DLD1 (cell line): Measurements from ENCODE around the gene FNIP2.

Source experiments
- in situ Hi-C: cut with HindIII; loops from 2 replicates; pipeline ENCODE4 v1.10.0; 2017; ENCODE audit warnings: low sequenced_read_pairs

Gene FNIP2

DNA sequence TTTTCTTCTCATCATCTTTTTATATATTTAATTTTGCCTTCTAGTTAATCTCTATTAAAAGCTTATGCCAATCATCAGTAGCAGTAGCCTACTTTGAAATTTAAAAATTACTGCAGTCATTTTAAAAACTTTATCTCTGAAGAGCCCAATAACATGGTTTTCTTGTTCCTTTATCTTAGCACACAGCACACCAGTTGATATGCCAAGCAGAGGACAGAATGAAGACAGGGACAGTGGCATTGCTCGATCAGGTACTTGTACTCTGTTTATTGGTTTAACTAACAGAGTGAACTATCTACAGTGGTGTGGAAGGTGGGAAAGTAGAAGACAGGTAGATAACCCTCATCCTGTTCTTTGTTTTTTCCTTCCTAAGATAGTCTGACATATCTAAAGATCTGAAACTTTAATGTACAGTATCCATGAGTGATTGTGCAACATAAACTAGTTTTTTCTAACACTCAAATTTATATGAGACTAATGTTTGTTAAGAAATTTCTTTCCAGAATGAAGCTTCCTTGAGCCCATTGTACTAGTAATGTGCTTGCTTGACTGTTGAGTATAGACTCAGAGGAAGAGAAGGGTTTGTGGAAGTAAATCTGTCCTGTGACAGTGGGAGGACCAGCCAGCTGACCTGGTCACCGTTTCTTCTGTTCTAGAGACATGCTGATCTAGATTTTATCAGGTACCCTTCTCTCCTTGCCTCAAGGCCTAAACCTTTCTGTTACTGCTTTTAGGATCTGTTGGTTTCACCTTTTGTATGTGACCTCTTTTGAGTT is 66.6 kb downstream of the FNIP2 start:
- in situ Hi-C loops = loop anchor here (25.0 kb wide), 1 partner anchor 352 kb away; no protein-coding TSS in a partner anchor

DNA sequence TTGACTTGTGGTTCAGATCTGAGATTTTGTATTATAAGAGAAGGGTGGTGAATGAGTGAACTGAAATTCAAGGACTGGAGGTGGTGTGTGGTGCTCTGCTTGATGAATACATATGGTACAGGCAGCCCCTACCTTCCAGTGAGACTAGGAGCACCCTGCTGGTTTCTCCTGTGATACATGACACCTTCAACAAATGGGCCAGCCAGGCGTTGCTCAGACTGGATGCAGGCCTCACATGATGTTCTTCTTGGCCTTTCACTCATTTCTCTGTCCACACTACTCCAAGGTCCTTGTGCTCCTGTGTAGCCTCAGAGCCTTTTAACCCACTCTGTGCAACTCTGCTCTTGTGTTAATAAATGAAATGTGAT is 67.2 kb downstream of the FNIP2 start:
- in situ Hi-C loops = loop anchor here (25.0 kb wide), 1 partner anchor 351 kb away; no protein-coding TSS in a partner anchor

DNA sequence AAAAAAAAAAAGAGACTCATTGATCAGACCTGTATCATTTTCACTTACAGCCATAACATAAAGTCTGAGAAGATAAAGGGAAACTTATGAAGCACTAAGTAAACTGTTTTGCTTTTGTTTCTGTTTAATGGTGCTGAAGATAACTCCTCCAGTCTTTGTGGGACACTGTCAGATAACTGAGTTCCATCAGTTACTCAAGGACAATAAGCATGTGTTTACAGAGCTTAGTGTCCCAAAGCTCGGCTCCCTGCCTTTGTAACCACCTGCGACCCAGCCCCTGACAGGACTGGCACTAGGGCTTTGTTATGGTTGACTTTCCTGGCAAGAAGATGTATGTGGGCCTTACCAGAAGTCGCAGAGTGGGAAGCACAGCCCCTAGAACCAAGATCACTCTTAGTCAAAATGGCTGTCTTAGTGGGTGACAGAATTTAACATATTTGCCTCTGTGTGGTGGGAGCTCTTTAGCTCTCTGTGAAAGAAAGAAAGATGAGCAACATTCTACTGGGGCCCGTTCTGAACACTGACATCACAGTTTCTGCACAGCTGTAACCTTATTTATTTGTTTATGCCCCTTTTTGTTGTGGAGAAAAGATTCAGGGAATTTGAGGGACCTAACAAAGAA is 68.1 kb downstream of the FNIP2 start:
- in situ Hi-C loops = loop anchor here (25.0 kb wide), 1 partner anchor 350 kb away; no protein-coding TSS in a partner anchor

DNA sequence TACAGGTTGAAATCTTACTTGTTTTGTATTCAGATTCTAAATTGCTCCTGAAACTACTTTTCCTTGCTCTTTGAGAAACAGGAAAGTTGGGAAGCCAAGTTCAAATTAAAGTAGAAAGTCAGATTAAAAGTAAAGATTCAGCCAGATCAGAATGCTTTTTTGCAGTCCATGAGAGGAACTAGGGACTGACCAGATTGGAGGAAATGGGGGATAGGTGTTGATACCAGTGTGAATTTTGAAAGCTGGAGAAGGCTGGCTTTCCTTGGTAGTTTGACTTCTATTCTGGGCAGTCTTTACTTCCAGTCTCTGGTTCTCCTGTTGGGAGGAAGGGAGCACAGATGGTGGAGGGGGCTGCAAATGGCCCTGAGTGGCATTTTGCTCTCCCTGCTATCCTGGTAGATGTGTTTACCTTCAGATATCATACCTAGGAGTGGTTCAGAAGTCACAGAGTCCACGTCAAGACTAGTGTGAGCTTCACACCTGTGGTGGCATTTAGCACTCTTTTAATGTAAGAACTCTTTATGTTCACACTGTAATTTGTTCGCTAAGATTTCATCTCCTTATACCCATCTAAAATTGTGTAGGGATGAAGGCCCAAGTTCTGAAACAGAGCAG is 68.8 kb downstream of the FNIP2 start:
- in situ Hi-C loops = loop anchor here (25.0 kb wide), 1 partner anchor 350 kb away; no protein-coding TSS in a partner anchor

DNA sequence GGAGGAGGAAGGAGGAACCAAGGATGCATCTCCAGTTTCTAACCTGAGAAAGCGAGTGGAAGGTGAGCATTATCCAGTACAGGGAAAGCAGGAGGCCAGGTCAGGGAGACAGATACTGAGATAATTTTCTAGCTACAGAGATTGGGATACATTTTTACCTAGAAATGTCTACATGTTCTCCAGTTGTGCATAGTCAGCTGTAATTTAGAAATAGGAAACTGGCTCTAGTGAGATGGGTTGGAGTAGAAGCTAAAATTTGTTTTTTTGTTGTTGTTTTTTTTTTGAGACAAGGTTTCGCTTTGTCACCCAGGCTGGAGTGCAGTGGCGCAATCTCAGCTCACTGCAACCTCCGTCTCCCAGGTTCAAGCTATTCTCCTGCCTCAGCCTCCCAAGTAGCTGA is 71.3 kb downstream of the FNIP2 start:
- in situ Hi-C loops = loop anchor here (25.0 kb wide), 1 partner anchor 347 kb away; no protein-coding TSS in a partner anchor

DNA sequence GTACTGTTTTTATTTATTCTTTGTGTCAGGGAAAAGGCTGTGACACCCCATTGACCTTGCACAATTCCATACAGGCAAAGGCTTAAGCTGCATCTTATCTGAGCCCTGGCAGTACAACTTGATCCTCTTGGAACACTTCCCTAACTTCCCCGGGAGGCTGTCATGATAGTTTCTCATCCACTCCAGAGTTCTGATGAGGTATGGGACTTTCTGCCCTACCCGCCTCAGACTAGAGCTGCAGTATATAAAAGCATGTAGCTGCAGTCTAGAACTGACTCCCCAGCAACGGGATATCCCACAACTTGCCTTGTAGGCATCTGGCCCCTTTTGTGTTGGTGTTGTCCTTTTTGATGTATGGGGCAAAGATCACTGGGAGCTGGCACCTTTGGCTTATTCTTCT is 72.7 kb downstream of the FNIP2 start:
- in situ Hi-C loops = loop anchor here (25.0 kb wide), 1 partner anchor 346 kb away; no protein-coding TSS in a partner anchor

DNA sequence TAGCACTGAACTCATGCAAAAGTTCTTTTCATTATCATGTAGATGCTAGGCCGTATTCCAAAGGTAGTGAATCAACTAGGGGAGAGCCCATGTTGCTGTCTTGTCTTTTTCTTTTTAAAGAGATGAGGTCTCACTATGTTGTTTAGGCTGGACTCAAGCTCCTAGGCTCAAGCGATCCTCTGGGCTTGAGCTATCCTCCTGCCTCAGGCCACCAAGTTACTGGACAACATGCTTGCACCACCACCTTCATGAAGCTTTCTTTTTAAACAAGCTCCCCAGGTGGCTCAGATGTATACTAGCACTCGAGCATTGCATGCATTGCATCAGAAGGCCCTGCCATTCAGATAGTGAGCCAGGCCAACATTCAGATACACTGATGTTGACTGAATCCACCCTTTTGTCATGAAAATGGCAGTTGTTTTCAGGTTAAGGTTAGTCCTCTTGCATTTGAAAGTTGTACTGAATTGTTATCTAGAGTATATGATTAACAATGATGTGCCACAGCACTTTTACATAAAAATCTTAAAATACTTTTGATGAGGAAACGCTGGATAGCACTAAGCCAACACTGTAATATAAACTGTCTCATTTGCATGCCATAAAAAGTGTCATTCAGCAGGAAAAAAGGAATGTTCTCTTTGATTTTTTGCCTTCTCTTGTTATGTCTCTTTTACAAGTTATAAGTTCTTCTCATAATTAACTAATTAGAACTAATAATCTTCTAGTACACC is 76.7 kb downstream of the FNIP2 start:
- in situ Hi-C loops = loop anchor here (25.0 kb wide), 1 partner anchor 342 kb away; no protein-coding TSS in a partner anchor

DNA sequence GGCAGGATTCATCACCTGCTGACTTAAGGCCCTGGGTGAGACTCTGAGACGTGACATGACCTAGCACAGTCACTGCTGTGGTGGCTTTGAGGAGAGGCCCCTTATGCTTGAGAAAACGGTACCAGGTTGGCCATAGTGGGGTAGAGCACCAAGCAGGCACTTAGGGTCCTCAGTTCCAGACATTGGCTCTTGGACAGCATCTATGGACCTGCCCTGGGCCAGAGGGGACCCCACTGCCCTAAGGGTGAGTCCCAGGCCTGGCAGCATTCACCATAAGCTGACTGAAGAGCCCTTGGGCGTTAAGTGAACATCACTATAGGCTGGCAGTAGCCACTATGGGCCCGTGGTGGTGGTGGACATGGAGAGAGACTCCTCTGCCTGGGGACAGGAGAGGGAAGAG is 78.7 kb downstream of the FNIP2 start:
- in situ Hi-C loops = loop anchor here (25.0 kb wide), 1 partner anchor 340 kb away; no protein-coding TSS in a partner anchor

DNA sequence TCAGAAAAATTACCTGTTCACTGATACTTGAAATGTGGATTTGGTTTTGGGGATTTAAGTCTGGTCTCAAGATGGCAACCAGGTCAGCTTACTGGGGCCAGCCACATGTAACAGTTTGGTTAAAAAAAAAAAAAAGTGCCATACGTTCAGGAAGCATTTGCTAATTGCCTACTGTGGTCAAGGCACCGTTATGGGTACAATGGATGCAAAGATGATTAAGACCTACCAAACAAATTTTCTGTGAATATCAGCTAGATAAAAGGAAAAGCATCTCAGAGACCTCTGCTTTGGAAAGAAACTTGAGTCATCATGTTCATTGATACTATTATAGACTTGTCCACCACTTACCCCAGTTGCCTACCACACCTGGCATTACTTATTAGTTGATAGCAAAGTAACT is 80.9 kb downstream of the FNIP2 start:
- in situ Hi-C loops = loop anchor here (25.0 kb wide), 1 partner anchor 338 kb away; no protein-coding TSS in a partner anchor

DNA sequence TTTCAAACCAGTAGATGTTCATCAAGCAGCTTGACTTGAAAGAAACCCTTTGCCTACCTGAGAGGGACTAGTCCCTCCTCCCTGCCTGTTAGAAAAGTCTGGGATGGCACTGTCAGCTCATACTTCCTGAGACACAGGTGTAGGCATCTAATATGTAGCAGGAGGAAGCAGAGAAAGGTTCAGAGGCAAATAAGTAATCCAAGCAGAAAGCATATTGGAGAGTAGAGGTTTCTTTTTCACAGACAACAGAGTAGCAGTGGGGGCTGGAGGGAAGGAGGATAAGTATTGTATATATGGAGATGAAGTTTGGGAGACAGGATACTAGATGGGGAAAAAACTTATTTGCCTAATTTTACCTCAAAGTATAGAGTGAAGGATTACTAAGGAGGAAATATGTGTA is 81.5 kb downstream of the FNIP2 start:
- in situ Hi-C loops = no loop called here

DNA sequence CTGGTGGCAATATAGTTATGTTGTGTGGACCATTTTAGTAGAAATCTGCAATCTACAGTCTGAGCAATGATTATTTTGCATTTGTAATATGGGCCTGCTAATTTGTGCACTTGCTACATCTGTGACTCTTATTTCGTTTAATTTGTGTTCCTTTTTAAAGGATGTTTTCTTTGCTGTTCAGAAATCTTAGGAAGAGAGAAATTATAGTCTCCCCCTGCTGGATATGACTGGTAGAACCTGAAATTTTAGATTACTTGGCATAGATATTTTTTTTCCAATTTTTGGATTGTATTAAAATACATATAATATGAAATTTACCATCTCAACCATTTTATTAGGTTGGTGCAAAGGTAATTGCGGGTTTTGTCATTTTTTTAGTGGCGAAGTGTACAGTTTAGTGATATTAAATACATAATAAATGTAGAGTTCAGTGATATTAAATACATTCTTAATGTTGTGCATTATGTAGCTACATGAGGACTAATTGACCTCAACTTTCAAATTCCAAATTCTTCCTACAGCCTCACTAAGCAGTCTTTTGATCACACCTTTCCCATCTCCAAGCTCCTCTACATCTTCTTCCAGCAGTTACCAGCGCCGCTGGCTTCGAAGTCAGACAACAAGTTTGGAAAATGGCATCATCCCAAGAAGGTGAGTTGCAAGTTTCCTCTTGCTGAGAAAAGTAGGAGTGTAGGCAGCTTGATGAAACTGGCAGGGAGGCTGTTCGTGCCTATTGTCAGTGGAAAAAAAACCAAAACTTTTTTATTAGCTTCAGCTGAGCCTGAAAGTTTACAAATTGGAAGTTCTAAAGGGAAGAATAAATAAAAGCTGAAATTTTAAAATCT is 82.2 kb downstream of the FNIP2 start:
- in situ Hi-C loops = no loop called here

DNA sequence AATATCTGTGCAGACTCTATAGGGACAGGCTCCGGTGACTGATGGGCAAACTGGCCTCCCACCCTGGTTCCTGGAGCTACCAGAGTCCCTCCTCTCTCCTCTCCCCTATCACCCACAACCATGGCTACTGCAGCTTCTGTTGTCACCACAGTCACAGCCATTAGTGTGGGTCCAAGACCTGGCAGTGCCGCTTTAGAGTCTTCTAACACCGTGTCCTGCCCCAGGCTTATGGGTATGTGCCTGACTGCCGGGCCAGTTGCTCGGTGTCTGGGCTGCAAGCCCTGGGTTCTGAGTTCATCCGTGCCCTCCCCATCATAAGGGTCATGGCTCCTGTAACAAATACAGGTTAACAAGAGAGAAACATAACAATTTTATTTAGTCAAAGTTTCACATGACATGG is 85.4 kb downstream of the FNIP2 start:
- in situ Hi-C loops = no loop called here

DNA sequence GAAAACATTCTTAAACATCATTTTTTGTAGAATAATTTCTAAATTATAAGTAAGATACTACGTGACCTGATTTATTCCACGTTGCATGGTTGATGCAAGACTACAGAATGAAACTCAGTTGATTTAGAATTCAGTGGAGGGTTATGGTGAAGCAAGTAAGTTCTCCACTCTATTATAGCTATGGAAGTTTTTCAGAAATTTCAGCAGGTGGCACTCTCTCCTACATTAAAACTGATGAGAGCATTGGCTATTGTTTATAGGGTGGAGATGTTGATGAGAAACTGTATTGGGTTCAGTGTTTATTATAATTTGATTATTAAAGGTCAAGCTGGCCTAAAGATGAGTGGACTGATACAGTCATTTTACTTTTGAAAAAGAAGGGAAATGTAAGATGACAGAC is 88.0 kb downstream of the FNIP2 start:
- in situ Hi-C loops = no loop called here

DNA sequence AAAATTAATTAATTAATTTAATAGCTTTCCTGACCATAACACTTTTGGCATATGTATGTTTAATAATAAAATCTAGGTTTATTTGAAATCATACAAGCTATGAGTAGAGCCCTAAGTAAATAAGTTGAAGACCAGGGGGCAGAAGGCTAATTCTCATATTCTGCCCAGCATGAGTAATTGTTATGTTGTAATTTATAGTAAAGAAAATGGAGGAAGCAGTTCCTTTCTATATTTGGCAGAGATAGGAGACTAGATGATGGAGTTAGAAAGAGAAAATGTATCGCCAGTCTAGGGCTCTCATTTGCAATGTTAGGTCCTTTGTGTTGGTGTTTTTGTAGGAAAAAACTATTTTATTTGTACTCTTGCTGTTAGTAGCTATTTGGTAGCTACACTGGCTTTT is 89.1 kb downstream of the FNIP2 start:
- in situ Hi-C loops = no loop called here

DNA sequence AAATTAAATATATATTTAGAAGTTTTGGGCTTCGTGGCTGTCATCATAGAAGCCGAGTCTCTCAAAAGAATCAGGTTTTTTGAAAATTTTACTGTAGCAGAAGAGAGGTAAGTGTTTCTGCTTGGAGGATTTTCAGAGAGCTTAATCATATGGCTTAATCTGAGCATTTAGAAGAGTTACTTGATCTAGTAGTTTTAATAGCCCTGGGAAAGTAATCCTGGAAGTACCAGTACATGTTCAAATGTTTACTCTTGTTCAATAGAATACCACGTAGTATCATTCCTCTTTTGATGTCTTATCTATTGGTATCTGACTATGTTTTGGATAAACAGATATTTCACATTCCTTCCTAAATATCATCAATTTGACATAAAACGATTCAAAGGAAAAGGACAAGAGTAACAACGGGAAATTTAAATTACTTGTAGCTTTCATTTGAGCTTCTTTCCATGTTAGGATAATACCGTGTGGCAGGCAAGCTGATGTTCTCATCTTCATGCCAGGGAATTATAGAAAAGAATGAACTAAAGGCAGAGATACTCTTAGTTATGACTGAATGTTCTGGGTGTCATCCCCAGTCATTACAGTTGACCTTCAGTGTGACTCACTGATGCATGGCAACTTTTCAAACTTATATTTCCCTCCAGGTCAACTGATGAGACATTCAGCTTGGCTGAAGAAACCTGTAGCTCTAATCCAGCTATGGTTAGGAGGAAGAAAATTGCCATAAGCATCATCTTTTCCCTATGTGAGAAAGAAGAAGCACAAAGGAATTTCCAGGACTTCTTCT is 89.8 kb downstream of the FNIP2 start:
- in situ Hi-C loops = no loop called here

DNA sequence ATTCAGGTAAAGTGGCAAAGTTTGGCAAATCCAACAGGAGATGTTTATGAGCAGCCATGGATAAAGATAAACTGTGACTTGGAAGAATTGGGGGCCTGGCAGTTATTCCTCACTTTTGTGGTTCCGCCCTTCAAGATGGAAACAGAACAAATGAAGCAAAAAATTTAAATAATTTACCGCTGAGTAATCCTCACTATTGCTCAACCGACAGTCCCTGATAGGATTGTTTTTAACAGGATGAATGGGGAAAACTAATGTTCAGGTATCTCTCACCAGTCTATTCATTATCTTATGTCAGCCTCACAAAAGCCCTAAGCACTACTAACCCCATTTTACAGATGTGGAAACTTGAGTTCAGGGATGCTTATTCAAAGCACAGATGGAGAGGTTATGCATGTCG is 90.8 kb downstream of the FNIP2 start:
- in situ Hi-C loops = no loop called here

DNA sequence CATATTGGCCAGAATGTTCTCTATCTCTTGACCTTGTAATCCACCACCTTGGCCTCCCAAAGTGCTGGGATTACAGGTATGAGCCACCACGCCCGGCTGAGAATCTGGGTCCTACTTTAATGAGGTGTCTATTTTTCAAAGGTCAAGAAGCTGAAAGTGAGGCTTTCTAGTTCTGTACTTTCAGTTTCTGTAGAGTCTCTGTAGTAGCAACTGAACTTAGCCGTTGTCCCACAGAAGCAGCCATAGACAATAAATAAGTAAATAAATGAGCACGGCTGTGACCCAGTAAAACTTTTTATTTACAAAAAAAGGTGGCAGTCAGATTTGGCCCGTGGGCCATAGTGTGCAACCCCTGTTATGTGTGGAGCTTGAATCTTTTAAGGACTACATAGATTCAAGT is 92.0 kb downstream of the FNIP2 start:
- in situ Hi-C loops = no loop called here

DNA sequence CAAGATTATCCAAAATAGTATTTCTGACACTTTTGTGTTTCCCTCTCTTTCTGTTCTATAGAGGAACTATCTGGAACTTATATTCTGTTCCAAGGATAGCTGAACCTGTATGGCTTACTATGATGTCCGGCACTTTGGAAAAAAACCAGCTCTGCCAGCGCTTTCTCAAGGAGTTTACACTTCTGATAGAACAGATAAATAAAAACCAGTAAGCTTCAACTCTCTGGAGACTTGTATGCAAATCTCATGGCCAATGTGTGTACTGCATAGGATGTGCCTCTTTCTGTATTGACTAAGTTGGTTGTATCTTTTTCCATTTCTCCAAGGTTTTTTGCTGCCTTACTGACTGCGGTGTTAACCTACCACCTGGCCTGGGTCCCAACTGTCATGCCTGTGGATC is 92.5 kb downstream of the FNIP2 start:
- in situ Hi-C loops = no loop called here

DNA sequence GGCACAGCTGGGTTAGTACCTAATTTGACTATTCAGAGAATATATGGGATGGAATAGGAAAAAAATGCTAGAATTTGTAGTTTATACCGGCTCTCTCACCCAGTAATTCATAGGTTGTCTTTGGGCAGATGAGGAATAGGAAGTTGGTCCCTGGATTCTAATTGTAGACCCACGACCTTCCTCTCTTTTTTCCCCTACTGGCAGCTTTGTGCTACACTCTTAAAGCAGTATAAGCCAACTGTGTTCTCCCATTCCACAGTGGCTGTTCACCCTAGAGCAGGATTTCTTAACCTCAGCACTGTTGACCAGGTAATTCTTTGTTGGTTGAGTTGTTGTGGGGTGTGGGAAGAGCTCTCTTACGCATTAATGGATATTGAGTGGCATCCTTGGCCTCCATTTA is 92.9 kb downstream of the FNIP2 start:
- in situ Hi-C loops = no loop called here
